ENCODE measurements around the gene CYB5R3.

Gene CYB5R3

GRCh38 chr22:42644422-42645340 is 4.5 kb downstream of the CYB5R3 start:
- peak; percentile 41 to 85 for DNase-seq

- DNase-seq, result no peak
These were observed 5.4 kb downstream of the CYB5R3 start for GRCh38 chr22:42643634-42644421.

- DNase-seq, result peak in 1 of 2 donors; percentile 14
These were observed 6.2 kb downstream of the CYB5R3 start for GRCh38 chr22:42642806-42643633.

- DNase-seq, result no peak
These were observed 7.3 kb downstream of the CYB5R3 start for GRCh38 chr22:42641801-42642413.

GRCh38 chr22:42639541-42640241 is 9.5 kb downstream of the CYB5R3 start:
- no peak for DNase-seq

GRCh38 chr22:42637555-42637954 is 11.6 kb downstream of the CYB5R3 start:
- no peak for DNase-seq

GRCh38 chr22:42636506-42636905 is 12.7 kb downstream of the CYB5R3 start:
- DNase-seq, result no peak

GRCh38 chr22:42635531-42635930 is 13.7 kb downstream of the CYB5R3 start:
- no peak for DNase-seq

GRCh38 chr22:42633013-42633412 is 16.2 kb downstream of the CYB5R3 start:
- no peak for DNase-seq

- no peak for DNase-seq
These were observed 17.1 kb downstream of the CYB5R3 start for GRCh38 chr22:42632096-42632495.

GRCh38 chr22:42630901-42631602 is 18.1 kb downstream of the CYB5R3 start:
- no peak for DNase-seq

GRCh38 chr22:42630211-42630610 is 19.0 kb downstream of the CYB5R3 start:
- DNase-seq, result no peak

- DNase-seq, result no peak
These were observed 21.2 kb downstream of the CYB5R3 start for GRCh38 chr22:42627981-42628380.

- DNase-seq, result no peak
These were observed 22.1 kb downstream of the CYB5R3 start for GRCh38 chr22:42626951-42627625.

GRCh38 chr22:42626431-42626830 is 22.8 kb downstream of the CYB5R3 start:
- no peak for DNase-seq

- no peak for DNase-seq
These were observed 23.8 kb downstream of the CYB5R3 start for GRCh38 chr22:42625416-42625815.

- no peak for DNase-seq
These were observed 24.6 kb downstream of the CYB5R3 start for GRCh38 chr22:42624551-42625106.

- DNase-seq, result no peak
These were observed 25.3 kb downstream of the CYB5R3 start for GRCh38 chr22:42623756-42624441.

- DNase-seq, result no peak
These were observed 25.9 kb downstream of the CYB5R3 start for GRCh38 chr22:42623301-42623751.
